Cardiac muscle cell (in vitro differentiated cells and primary cell): ENCODE results near the gene WSCD2. TPM values are rescaled to one million over a fixed set of nuclear protein-coding genes. Genes with fewer than 3 reads are reported as not detected.

Experiments used
- DNase-seq, 2 donors: peaks; one replicate each; pipeline versions ENCODE4 v3.0.0 to v3.0.0-alpha.2; 2010 to 2017; ENCODE audit warnings: low read depth in 1 of 2, low spot score in 1 of 2
- H3K27ac ChIP-seq: fragments of 200-600 bp; sonication (generic); 2 replicates; pipeline ENCODE4 v1.5.1; 2016
- H3K27me3 ChIP-seq: fragments of 200-600 bp; sonication (generic); 2 replicates; pipeline ENCODE4 v1.6.0; 2016; ENCODE audit warnings: control low read depth
- H3K36me3 ChIP-seq: fragments of 200-600 bp; sonication (generic); 2 replicates; pipeline ENCODE4 v1.5.1; 2016; ENCODE audit warnings: control low read depth
- H3K4me1 ChIP-seq: fragments of 200-600 bp; sonication (generic); 2 replicates; pipeline ENCODE4 v1.8.1; 2017; ENCODE audit warnings: low read depth, mild to moderate bottlenecking, mixed run types
- H3K4me3 ChIP-seq: fragments of 200-600 bp; sonication (generic); 2 replicates; pipeline ENCODE4 v1.5.1; 2016; ENCODE audit warnings: mild to moderate bottlenecking
- H3K9me3 ChIP-seq: fragments of 200-600 bp; sonication (generic); 2 replicates; pipeline ENCODE4 v1.5.1; 2017; ENCODE audit warnings: low read depth, mild to moderate bottlenecking, control low read depth
- CTCF ChIP-seq: IDR thresholded peaks from 2 replicates; pipeline ENCODE4 v1.5.1; 2012; ENCODE audit warnings: low read depth, mild to moderate bottlenecking, low read length
- polyA plus RNA-seq: library from polyadenylated mRNA; unstranded; fragments of >200 nt; fragmentation: Nextera tagmentation; extraction: Ambion mirVana; gene quantifications from 2 replicates; pipeline ENCODE4 v1.2.1, GENCODE V29; 2016
- total RNA-seq: library from RNA; depleted of rRNA; stranded (reverse); fragments of >200 nt; gene quantifications from 2 replicates; pipeline ENCODE4 v1.2.3, GENCODE V29; 2016

The WSCD2 gene
- total and polyA plus RNA-seq, 2 experiments from 2014 or later: 7.0 to 7.1 TPM

GRCh38 chr12:108144080-108144479 lies 15.0 kb downstream of the WSCD2 start:
- no peak for DNase-seq
- no peak overlapping the region for H3K27ac ChIP-seq

GRCh38 chr12:108145011-108145410 lies 15.9 kb downstream of the WSCD2 start:
- no peaks in the 10 kb centered on the region for H3K4me1 ChIP-seq
- H3K36me3 ChIP-seq: no peaks in the 10 kb centered on the region
- no peak overlapping the region for H3K27ac ChIP-seq
- no peak for DNase-seq
- H3K4me3 ChIP-seq: no peak overlapping the region
- no peaks in the 10 kb centered on the region for H3K9me3 ChIP-seq
- no peaks in the 10 kb centered on the region for H3K27me3 ChIP-seq
- TF ChIP-seq CTCF: no peak

More at GRCh38 chr12:108144080-108144479, 15.0 kb downstream of the WSCD2 start:
- no peaks in the 10 kb centered on the region for H3K36me3 ChIP-seq
- H3K9me3 ChIP-seq: no peaks in the 10 kb centered on the region
- H3K27me3 ChIP-seq: no peaks in the 10 kb centered on the region
- no peaks in the 10 kb centered on the region for H3K4me1 ChIP-seq
- TF ChIP-seq CTCF: no peak
- H3K4me3 ChIP-seq: no peak overlapping the region

- Histone ChIP-seq H3K4me1 (no peaks in the 10 kb centered on the region), H3K27me3 (no peaks in the 10 kb centered on the region), H3K36me3 (no peaks in the 10 kb centered on the region), H3K27ac (no peak overlapping the region), H3K9me3 (no peaks in the 10 kb centered on the region), H3K4me3 (no peak overlapping the region)
- no peak for DNase-seq
- TF ChIP-seq CTCF: no peak
Measured at GRCh38 chr12:108146035-108146893, 17.2 kb downstream of the WSCD2 start.

- no peak overlapping the region for H3K4me3 ChIP-seq
- no peaks in the 10 kb centered on the region for H3K36me3 ChIP-seq
- TF ChIP-seq CTCF: no peak
- H3K27ac ChIP-seq: no peak overlapping the region
- H3K27me3 ChIP-seq: no peaks in the 10 kb centered on the region
- H3K4me1 ChIP-seq: no peaks in the 10 kb centered on the region
- DNase-seq: no peak
- H3K9me3 ChIP-seq: no peaks in the 10 kb centered on the region
Measured at GRCh38 chr12:108147279-108147678, 18.2 kb downstream of the WSCD2 start.

- no peak for DNase-seq
- no peak for TF ChIP-seq CTCF
- Histone ChIP-seq H3K9me3 (no peaks in the 10 kb centered on the region), H3K27ac (no peak overlapping the region), H3K4me3 (no peak overlapping the region), H3K4me1 (no peaks in the 10 kb centered on the region), H3K27me3 (no peaks in the 10 kb centered on the region), H3K36me3 (no peaks in the 10 kb centered on the region)
Measured at GRCh38 chr12:108148521-108149074, 19.5 kb downstream of the WSCD2 start.
